WTC11 (cell line): ENCODE results near the gene PPP1R10. TPM values are rescaled to one million over a fixed set of nuclear protein-coding genes. Genes with fewer than 3 reads are reported as not detected.
A peak's percentile ranks its signal among the peaks of the same experiment; 100 is the strongest.

ENCODE experiments used
- AR ChIP-seq: fragments of 250-450 bp; sonication (Bioruptor Pico); IDR thresholded peaks from 2 replicates; pipeline ENCODE4 v1.9.0; 2021; ENCODE audit warnings: mild to moderate bottlenecking
- E2F5 ChIP-seq: sonication (generic); formaldehyde crosslinking; IDR thresholded peaks from 2 replicates; pipeline ENCODE4 v1.8.1; 2022; ENCODE audit warnings: mild to moderate bottlenecking, moderate library complexity, missing genetic modification reagents
- ETV6 ChIP-seq: sonication (generic); formaldehyde crosslinking; IDR thresholded peaks from 2 replicates; pipeline ENCODE4 v1.8.1; 2022; ENCODE audit warnings: mild to moderate bottlenecking, missing genetic modification reagents
- FOXJ3 ChIP-seq: sonication (generic); formaldehyde crosslinking; IDR thresholded peaks from 2 replicates; pipeline ENCODE4 v1.9.0; 2021; ENCODE audit warnings: missing genetic modification reagents, mild to moderate bottlenecking, borderline replicate concordance
- KAT7 ChIP-seq: sonication (generic); formaldehyde crosslinking; IDR thresholded peaks from 2 replicates; pipeline ENCODE4 v1.8.1; 2023; ENCODE audit warnings: missing genetic modification reagents, mild to moderate bottlenecking, borderline replicate concordance
- NR3C1 ChIP-seq: sonication (generic); formaldehyde crosslinking; conservative IDR thresholded peaks from 2 replicates; pipeline ENCODE4 v1.8.1; 2023; ENCODE audit warnings: low read depth, mild to moderate bottlenecking, missing genetic modification reagents
- RELA ChIP-seq: sonication (generic); formaldehyde crosslinking; IDR thresholded peaks from 2 replicates; pipeline ENCODE4 v1.8.1; 2022; ENCODE audit warnings: missing genetic modification reagents, mild to moderate bottlenecking, borderline replicate concordance
- RORB ChIP-seq: fragments of 250-450 bp; sonication (Bioruptor Pico); IDR thresholded peaks from 2 replicates; pipeline ENCODE4 v1.9.0; 2021; ENCODE audit warnings: mild to moderate bottlenecking
- TEAD1 ChIP-seq: sonication (generic); formaldehyde crosslinking; IDR thresholded peaks from 2 replicates; pipeline ENCODE4 v1.8.0; 2022; ENCODE audit warnings: mild to moderate bottlenecking, missing genetic modification reagents
- ZNF281 ChIP-seq: sonication (generic); formaldehyde crosslinking; IDR thresholded peaks from 2 replicates; pipeline ENCODE4 v1.8.0; 2023; ENCODE audit warnings: mild to moderate bottlenecking, missing genetic modification reagents
- ZNF416 ChIP-seq: fragments of 250-450 bp; sonication (Bioruptor Pico); IDR thresholded peaks from 2 replicates; pipeline ENCODE4 v1.9.0; 2021; ENCODE audit warnings: mild to moderate bottlenecking, inconsistent platforms
- ZNF532 ChIP-seq: fragments of 250-450 bp; sonication (Bioruptor Pico); IDR thresholded peaks from 2 replicates; pipeline ENCODE4 v1.9.0; 2021; ENCODE audit warnings: mild to moderate bottlenecking, borderline replicate concordance
- total RNA-seq: library from RNA; stranded (reverse); gene quantifications from 3 replicates; pipeline ENCODE4 v1.2.3, GENCODE V29; 2021
- TF ChIP-seq, protein P1 (sequence below): sonication (generic); formaldehyde crosslinking; IDR thresholded peaks from 2 replicates; pipeline ENCODE4 v1.8.0; 2023; ENCODE audit warnings: missing genetic modification reagents
- TF ChIP-seq, protein P2 (sequence below): sonication (generic); formaldehyde crosslinking; IDR thresholded peaks from 2 replicates; pipeline ENCODE4 v1.8.0; 2022; ENCODE audit warnings: mild to moderate bottlenecking, missing genetic modification reagents
- TF ChIP-seq, protein P3 (sequence below): sonication (generic); formaldehyde crosslinking; IDR thresholded peaks from 2 replicates; pipeline ENCODE4 v1.8.1; 2022; ENCODE audit warnings: missing genetic modification reagents, borderline replicate concordance
- TF ChIP-seq, protein P4 (sequence below): sonication (generic); formaldehyde crosslinking; IDR thresholded peaks from 2 replicates; pipeline ENCODE4 v1.8.1; 2023; ENCODE audit warnings: mild to moderate bottlenecking, moderate library complexity, missing genetic modification reagents
- TF ChIP-seq, protein P5 (sequence below): fragments of 250-450 bp; sonication (Bioruptor Pico); IDR thresholded peaks from 2 replicates; pipeline ENCODE4 v2.1.2; 2022; ENCODE audit warnings: mild to moderate bottlenecking, moderate library complexity

PPP1R10 gene
- total RNA-seq, 1 experiment from 2014 or later, result 83.1 TPM

DNA sequence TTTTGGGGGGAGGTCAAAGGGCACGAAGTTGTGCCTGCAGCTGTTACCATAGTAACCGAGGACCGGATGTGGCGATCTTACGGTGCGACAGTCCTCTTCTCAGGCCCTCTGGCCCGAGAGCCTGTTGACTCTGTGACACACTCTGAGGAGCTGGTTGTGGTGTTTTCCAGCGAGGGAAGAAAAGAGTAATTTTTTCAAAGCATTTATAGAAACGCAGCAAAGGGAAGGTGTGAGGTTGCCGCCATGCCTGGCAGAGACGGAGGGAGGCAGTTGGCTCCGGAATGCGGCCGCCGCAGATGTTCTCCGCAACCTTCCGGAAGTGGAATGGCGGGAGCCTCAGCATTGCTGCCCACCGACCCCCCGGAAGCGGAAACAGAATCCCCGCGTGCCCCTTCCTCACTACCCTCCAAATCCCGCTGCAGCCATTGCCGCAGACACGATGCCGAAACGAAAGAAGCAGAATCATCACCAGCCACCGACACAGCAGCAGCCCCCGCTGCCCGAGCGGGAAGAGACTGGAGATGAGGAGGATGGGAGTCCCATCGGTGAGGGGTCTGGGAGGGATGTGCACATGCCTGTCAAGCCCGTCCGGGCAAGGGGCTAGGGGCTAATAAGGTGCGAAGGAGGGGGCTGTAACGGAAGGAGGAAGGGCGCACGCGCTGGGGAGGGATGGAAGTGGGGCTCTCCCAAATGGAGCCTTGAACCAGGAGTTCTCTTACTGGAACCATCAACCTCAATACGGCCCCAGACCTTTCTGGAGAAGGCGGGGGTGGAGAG, 59.9 kb downstream of the PPP1R10 start, which contains the start of gene PRR3 (continued):
- peak; percentile 92; the same call in 1 of the 2 replicates for TF ChIP-seq ZNF281 (CRISPR knock-in tag)
- no peak for TF ChIP-seq NR3C1 (CRISPR knock-in tag)
- TF ChIP-seq AR (CRISPR knock-in tag), result no peak
- TF ChIP-seq E2F5 (CRISPR knock-in tag), result peak; percentile 88; the same call in 1 of the 2 replicates
- TF ChIP-seq, protein P1, sequence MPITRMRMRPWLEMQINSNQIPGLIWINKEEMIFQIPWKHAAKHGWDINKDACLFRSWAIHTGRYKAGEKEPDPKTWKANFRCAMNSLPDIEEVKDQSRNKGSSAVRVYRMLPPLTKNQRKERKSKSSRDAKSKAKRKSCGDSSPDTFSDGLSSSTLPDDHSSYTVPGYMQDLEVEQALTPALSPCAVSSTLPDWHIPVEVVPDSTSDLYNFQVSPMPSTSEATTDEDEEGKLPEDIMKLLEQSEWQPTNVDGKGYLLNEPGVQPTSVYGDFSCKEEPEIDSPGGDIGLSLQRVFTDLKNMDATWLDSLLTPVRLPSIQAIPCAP (CRISPR knock-in tag), result peak; percentile 92; the same call in 1 of the 2 replicates
- TF ChIP-seq RORB (CRISPR knock-in tag), result no peak
- TF ChIP-seq RELA, result no peak; the same call in 1 of the 2 replicates
- TF ChIP-seq, protein P2, sequence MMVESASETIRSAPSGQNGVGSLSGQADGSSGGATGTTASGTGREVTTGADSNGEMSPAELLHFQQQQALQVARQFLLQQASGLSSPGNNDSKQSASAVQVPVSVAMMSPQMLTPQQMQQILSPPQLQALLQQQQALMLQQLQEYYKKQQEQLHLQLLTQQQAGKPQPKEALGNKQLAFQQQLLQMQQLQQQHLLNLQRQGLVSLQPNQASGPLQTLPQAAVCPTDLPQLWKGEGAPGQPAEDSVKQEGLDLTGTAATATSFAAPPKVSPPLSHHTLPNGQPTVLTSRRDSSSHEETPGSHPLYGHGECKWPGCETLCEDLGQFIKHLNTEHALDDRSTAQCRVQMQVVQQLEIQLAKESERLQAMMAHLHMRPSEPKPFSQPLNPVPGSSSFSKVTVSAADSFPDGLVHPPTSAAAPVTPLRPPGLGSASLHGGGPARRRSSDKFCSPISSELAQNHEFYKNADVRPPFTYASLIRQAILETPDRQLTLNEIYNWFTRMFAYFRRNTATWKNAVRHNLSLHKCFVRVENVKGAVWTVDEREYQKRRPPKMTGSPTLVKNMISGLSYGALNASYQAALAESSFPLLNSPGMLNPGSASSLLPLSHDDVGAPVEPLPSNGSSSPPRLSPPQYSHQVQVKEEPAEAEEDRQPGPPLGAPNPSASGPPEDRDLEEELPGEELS (CRISPR knock-in tag), result peak; percentile 95
- peak; percentile 90 for TF ChIP-seq TEAD1 (CRISPR knock-in tag)
- TF ChIP-seq ZNF416 (CRISPR knock-in tag), result no peak
- TF ChIP-seq ETV6, result peak; percentile 96
- TF ChIP-seq, protein P3, sequence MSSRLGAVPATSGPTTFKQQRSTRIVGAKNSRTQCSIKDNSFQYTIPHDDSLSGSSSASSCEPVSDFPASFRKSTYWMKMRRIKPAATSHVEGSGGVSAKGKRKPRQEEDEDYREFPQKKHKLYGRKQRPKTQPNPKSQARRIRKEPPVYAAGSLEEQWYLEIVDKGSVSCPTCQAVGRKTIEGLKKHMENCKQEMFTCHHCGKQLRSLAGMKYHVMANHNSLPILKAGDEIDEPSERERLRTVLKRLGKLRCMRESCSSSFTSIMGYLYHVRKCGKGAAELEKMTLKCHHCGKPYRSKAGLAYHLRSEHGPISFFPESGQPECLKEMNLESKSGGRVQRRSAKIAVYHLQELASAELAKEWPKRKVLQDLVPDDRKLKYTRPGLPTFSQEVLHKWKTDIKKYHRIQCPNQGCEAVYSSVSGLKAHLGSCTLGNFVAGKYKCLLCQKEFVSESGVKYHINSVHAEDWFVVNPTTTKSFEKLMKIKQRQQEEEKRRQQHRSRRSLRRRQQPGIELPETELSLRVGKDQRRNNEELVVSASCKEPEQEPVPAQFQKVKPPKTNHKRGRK (CRISPR knock-in tag), result no peak
- peak; percentile 82 for TF ChIP-seq FOXJ3 (CRISPR knock-in tag)
- TF ChIP-seq, protein P4, sequence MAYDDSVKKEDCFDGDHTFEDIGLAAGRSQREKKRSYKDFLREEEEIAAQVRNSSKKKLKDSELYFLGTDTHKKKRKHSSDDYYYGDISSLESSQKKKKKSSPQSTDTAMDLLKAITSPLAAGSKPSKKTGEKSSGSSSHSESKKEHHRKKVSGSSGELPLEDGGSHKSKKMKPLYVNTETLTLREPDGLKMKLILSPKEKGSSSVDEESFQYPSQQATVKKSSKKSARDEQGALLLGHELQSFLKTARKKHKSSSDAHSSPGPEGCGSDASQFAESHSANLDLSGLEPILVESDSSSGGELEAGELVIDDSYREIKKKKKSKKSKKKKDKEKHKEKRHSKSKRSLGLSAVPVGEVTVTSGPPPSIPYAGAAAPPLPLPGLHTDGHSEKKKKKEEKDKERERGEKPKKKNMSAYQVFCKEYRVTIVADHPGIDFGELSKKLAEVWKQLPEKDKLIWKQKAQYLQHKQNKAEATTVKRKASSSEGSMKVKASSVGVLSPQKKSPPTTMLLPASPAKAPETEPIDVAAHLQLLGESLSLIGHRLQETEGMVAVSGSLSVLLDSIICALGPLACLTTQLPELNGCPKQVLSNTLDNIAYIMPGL (CRISPR knock-in tag), result 0 out of 2 replicates have a peak, but pooled peaks have one; percentile 35
- TF ChIP-seq, protein P5, sequence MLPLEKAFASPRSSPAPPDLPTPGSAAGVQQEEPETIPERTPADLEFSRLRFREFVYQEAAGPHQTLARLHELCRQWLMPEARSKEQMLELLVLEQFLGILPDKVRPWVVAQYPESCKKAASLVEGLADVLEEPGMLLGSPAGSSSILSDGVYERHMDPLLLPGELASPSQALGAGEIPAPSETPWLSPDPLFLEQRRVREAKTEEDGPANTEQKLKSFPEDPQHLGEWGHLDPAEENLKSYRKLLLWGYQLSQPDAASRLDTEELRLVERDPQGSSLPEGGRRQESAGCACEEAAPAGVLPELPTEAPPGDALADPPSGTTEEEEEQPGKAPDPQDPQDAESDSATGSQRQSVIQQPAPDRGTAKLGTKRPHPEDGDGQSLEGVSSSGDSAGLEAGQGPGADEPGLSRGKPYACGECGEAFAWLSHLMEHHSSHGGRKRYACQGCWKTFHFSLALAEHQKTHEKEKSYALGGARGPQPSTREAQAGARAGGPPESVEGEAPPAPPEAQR, result no peak
- 0 out of 2 replicates have a peak, but pooled peaks have one; percentile 66 for TF ChIP-seq KAT7 (CRISPR knock-in tag)
- peak; percentile 50; the same call in 1 of the 2 replicates for TF ChIP-seq ZNF532 (CRISPR knock-in tag)
